Astrocyte of the cerebellum (primary cell): Measurements from ENCODE around the gene SLC9A9.

Experiments
- DNase-seq: peaks from one replicate; pipeline ENCODE4 v3.0.0-alpha.2; 2011; ENCODE audit warnings: low read depth
- H3K4me3 ChIP-seq: 2 replicates; pipeline ENCODE4 v1.5.1; 2011; ENCODE audit warnings: mild to moderate bottlenecking, low read depth, low read length, moderate library complexity
- in situ Hi-C: cut with HindIII; loops from 2 replicates; pipeline ENCODE4 v1.10.0; 2017; ENCODE audit warnings: low sequenced_read_pairs
- TF ChIP-seq, protein P1 (sequence below): IDR thresholded peaks from 2 replicates; pipeline ENCODE4 v1.5.1; 2012; ENCODE audit warnings: low read length, low read depth, moderate library complexity, mild to moderate bottlenecking; ENCODE audit errors: missing control alignments

Gene SLC9A9

DNA sequence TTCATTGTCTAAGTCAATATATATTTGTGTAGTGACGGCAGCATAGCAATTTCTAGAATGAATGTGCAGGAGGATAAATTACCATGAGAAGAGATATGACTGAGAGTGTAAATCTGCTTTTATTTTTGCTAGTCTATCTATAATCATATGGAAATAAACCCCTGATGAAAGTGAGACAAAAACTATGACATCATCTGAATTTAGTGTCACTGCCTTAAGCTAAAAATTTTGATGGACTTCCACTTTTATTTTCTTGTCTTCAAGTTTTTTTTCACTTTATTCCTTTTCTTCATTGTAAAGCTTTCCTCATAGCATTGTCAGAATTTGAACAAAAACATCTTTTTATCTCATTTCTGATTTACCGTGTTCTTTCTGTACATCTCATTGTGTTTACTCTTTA is 486.7 kb downstream of the SLC9A9 start:
- in situ Hi-C loops: no loop called here
- DNase-seq: no peak
- TF ChIP-seq, protein P1, sequence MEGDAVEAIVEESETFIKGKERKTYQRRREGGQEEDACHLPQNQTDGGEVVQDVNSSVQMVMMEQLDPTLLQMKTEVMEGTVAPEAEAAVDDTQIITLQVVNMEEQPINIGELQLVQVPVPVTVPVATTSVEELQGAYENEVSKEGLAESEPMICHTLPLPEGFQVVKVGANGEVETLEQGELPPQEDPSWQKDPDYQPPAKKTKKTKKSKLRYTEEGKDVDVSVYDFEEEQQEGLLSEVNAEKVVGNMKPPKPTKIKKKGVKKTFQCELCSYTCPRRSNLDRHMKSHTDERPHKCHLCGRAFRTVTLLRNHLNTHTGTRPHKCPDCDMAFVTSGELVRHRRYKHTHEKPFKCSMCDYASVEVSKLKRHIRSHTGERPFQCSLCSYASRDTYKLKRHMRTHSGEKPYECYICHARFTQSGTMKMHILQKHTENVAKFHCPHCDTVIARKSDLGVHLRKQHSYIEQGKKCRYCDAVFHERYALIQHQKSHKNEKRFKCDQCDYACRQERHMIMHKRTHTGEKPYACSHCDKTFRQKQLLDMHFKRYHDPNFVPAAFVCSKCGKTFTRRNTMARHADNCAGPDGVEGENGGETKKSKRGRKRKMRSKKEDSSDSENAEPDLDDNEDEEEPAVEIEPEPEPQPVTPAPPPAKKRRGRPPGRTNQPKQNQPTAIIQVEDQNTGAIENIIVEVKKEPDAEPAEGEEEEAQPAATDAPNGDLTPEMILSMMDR: no peak
- no peak overlapping the region for H3K4me3 ChIP-seq

DNA sequence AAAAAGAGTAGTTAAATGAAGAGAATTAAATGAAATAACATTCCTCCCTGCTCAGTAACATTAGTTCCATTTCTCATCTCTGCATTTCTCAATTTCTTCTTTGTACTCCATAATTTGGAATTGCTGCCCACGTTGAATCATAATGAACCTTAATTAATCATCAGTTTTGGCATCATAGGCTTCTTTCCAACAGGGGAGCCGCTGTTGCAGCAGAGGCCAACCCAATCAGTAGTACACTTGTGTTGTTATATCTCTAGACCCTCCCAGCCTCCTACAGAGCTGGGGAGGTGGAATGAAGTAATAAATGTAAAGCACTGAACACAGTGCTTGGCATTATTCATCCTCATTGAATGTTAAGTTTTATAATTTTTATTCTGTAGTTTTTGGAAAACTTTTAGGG is 488.0 kb downstream of the SLC9A9 start:
- no peak overlapping the region for H3K4me3 ChIP-seq
- TF ChIP-seq, protein P1: no peak
- in situ Hi-C loops: no loop called here
- peak; percentile 29 for DNase-seq

DNA sequence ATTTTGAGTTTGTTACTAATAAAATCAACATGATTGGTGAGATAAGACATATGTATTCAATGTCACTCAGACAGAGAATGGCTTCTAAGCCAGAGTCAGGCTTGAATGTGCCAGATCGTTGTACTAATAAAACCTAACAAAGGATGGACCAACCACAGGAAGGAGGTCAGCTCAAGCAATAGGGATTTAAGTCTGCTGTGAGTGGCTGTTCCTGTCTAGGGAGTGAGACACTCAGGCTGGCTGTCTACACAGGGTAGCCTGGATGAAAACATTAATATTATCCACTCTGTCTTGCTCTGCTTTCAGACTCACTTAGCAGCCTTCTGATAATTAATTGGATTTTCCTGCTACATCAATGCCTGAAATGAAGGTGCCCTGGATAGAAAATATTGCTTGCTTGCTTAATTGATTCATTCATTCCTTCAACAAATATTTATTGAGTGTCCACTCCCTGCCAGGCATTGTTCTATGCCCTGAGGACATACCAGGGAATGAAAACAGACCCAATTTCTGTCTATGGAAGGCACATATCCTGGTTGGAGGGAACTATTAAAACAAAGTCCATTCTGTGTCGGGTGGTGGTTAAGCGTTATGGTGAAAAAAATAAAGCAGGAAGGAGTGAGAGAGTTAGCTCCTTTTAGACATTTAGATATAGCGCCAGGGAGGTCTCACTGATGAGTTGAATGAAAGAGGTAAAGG is 489.3 kb downstream of the SLC9A9 start:
- DNase-seq: no peak
- TF ChIP-seq, protein P1: no peak
- in situ Hi-C loops: no loop called here
- no peak overlapping the region for H3K4me3 ChIP-seq

DNA sequence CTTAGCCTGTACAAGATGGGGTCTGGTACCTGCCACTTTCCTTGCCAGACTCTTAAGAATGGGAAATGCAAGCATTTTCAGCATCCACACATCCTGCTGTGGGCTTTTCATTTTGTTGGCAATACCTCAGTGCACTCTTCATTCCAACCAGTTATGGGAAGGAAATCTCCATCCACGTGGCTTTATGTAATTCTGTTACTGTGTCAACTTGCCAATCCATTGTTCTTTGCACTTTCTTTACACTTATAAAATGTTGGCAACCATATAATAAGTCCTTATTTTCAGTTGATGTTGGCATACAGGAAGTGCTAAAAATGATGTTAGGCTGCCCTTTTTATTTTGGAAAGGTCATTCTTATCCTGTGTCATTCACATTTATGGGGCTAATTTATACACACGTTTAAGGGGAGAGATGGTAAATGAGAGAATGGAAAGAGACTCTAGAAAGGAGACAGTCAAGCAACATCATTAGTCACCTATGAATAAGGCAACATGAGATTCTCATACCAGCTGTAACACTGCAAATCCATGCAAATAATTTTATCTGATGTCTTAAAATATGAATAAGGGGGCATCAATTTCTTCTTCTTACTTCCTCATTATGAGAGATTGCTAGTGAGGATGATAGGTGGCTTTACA is 490.0 kb downstream of the SLC9A9 start:
- in situ Hi-C loops: no loop called here
- H3K4me3 ChIP-seq: no peak overlapping the region
- TF ChIP-seq, protein P1: no peak
- peak; percentile 19 for DNase-seq

DNA sequence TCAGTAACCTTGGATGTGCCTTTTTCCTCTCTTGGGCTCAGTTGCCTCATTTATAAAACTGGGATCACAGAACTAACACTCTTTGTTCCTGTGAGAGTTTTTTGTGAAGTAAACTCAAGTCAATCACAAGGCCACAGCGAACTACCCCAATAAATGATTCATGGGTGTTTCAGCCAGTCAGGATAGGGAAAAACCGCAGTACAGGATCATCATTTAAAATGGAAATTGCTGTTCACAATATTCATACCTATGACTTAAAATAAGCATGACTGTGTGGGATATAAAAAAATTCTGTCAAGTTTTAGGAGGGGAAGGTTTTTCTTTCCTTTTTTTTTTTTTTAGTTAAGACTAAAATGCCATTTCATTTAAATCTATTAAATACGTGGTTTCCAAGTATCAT is 490.6 kb downstream of the SLC9A9 start:
- in situ Hi-C loops: no loop called here
- DNase-seq: no peak
- TF ChIP-seq, protein P1: no peak

DNA sequence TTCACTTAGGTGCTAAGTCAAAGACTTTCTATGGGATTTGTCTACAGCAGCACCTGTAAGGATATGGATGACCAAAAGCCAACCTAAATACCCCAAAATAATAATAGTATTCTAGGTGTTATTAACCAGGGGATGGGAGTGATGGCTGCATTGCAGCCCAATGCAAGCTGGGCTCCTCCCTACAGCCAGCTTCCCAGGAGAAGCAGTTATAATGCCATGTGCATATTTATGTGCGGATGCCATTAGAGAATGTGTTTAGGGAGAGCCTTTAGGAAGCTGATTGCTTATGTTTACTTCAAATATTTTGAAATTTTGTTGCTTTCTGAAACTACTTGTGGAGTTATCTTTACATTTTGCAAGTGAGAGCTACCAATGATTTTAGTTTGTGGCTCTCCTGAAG is 491.4 kb downstream of the SLC9A9 start:
- no peak overlapping the region for H3K4me3 ChIP-seq
- TF ChIP-seq, protein P1: no peak
- no peak for DNase-seq
- in situ Hi-C loops: no loop called here

More for the DNA sequence above, 490.6 kb downstream of the SLC9A9 start:
- H3K4me3 ChIP-seq: no peak overlapping the region
